Testis (tissue), 2 donors: ENCODE data around the gene PLIN4.

Experiments
- CTCF ChIP-seq, 3 experiments: fragments of 450-650 bp in 2 of 3; fragments of 200-600 bp in 1 of 3; sonication (generic) in 1 of 3; IDR thresholded peaks; one replicate each; pipeline ENCODE4 v1.5.1; 2016 to 2019; ENCODE audit warnings: antibody characterized with exemption in 3 of 3, mild to moderate bottlenecking in 2 of 3, moderate library complexity in 1 of 3
- POLR2A ChIP-seq: fragments of 450-650 bp; IDR thresholded peaks from one replicate; pipeline ENCODE4 v1.6.1; 2017; ENCODE audit warnings: antibody characterized with exemption, mild to moderate bottlenecking, moderate library complexity

GRCh38 chr19:4537953-4538600 lies 19.8 kb upstream of the PLIN4 start:
- no peak for TF ChIP-seq CTCF (IDR thresholded peaks at IDR 0.05)
- TF ChIP-seq POLR2A, result no peak
